Gastroesophageal sphincter (tissue), 4 donors: ENCODE measurements around the gene DLX3. TPM values are rescaled to one million over a fixed set of nuclear protein-coding genes. Genes with fewer than 3 reads are reported as not detected.

Source experiments
- ATAC-seq: fragments of 150-250 bp; one replicate; pipeline ENCODE4 v1.9.1; 2016; ENCODE audit warnings: mild to moderate bottlenecking, moderate library complexity
- H3K27ac ChIP-seq, 4 donors: fragments of 200-600 bp; sonication (generic) in 3 of 4; 1 replicate in 3 of 4; 2 replicates in 1 of 4; pipeline ENCODE4 v1.5.1; 2016 to 2019
- H3K27me3 ChIP-seq: fragments of 200-600 bp; sonication (generic); one replicate; pipeline ENCODE4 v1.5.1; 2019
- H3K36me3 ChIP-seq, 2 donors: fragments of 200-600 bp; sonication (generic); one replicate each; pipeline ENCODE4 v1.5.1; 2019; ENCODE audit warnings: control low read depth in 1 of 2
- H3K4me1 ChIP-seq, 3 donors: fragments of 200-600 bp; sonication (generic); 1 replicate in 2 of 3; 2 replicates in 1 of 3; pipeline ENCODE4 v1.5.1; 2016 to 2019; ENCODE audit warnings: control low read depth in 2 of 3
- H3K4me3 ChIP-seq, 2 donors: fragments of 200-600 bp; sonication (generic); one replicate each; pipeline ENCODE4 v1.5.1; 2019; ENCODE audit warnings: mild to moderate bottlenecking in 1 of 2, moderate library complexity in 1 of 2
- H3K9me3 ChIP-seq, 3 donors: fragments of 200-600 bp; sonication (generic); one replicate each; pipeline ENCODE4 v1.5.1; 2017 to 2019; ENCODE audit warnings: control low read depth in 2 of 3
- CTCF ChIP-seq, 4 experiments: fragments of 200-600 bp in 2 of 4; fragments of 450-650 bp in 2 of 4; sonication (generic) in 1 of 4; IDR thresholded peaks; one replicate each; pipeline ENCODE4 v1.5.1; 2017 to 2019; ENCODE audit warnings: antibody characterized with exemption in 4 of 4, mild to moderate bottlenecking in 2 of 4, moderate library complexity in 2 of 4
- EP300 ChIP-seq: sonication (generic); formaldehyde crosslinking; IDR thresholded peaks from one replicate; pipeline ENCODE4 v1.6.1; 2017; ENCODE audit warnings: antibody characterized with exemption, mild to moderate bottlenecking
- POLR2A ChIP-seq, 2 donors: fragments of 450-650 bp; IDR thresholded peaks; one replicate each; pipeline ENCODE4 v1.6.1; 2017; ENCODE audit warnings: antibody characterized with exemption in 2 of 2, mild to moderate bottlenecking in 2 of 2, moderate library complexity in 1 of 2
- POLR2AphosphoS5 ChIP-seq: sonication (generic); formaldehyde crosslinking; IDR thresholded peaks from one replicate; pipeline ENCODE4 v1.6.1; 2017; ENCODE audit warnings: antibody characterized with exemption
- WGBS, 2 donors: methylation state at CpG; one replicate each; pipeline ENCODE4 v1.1.5; 2018; ENCODE audit warnings: low coverage in 1 of 2; 5-methylcytosine and 5-hydroxymethylcytosine counted together
- total RNA-seq, 4 donors: library from RNA; depleted of rRNA; stranded (reverse); fragments of >200 nt; gene quantifications; one replicate each; pipeline ENCODE4 v1.1.0, GENCODE V29; 2016

DLX3 gene
- total RNA-seq, 4 donors from 2014 or later, result not detected

DNA sequence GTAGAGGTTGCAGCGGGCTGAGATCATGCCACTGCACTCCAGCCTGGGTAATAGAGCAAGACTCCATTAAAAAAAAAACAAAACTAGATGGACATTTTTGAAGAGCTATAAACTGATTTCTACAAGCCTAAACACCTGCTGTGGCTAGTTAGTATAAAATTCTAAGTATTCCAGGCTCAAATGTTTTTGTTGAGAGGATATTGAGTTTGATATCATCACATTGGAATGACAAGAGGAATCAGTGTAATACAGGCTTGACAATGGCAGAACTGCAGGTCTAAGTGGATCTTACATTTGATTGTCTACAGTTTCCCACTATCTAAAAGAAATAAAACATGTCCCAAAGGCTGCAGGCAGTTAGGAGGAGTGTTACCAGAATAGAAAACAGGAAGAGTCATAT is 23.9 kb upstream of the DLX3 start:
- TF ChIP-seq POLR2AphosphoS5 (no peak), POLR2A (IDR thresholded peaks at IDR 0.05) (no peak), CTCF (IDR thresholded peaks at IDR 0.05) (no peak), EP300 (no peak)
- no peaks in the 10 kb centered on the region for H3K36me3 ChIP-seq
- no peak overlapping the region for H3K27ac ChIP-seq
- no peaks in the 10 kb centered on the region for H3K4me1 ChIP-seq
- WGBS, 2 donors, result 75% methylated on average over 1 of the region's 1 CpG; no CpG with 5 or more reads in 1 of the 2 donors
- H3K27me3 ChIP-seq, result peaks cover 9% of the 10 kb centered on the region
- ATAC-seq, result no peak
- peaks cover 0 to 9% (median 0%) of the 10 kb centered on the region in 3 donors for H3K9me3 ChIP-seq
- H3K4me3 ChIP-seq, result no peak overlapping the region

GRCh38 chr17:50015146-50015545 is 20.1 kb upstream of the DLX3 start:
- WGBS, 2 donors, result 80 to 94% methylated on average over 2 of the region's 2 CpGs
- H3K4me1 ChIP-seq, result no peaks in the 10 kb centered on the region
- H3K4me3 ChIP-seq, result no peak overlapping the region
- no peak for TF ChIP-seq POLR2AphosphoS5
- no peak for TF ChIP-seq CTCF (IDR thresholded peaks at IDR 0.05)
- TF ChIP-seq POLR2A (IDR thresholded peaks at IDR 0.05), result no peak
- no peak for TF ChIP-seq EP300
- no peak overlapping the region for H3K27ac ChIP-seq
- peaks cover 0 to 28% (median 0%) of the 10 kb centered on the region in 3 donors for H3K9me3 ChIP-seq
- peaks cover 16% of the 10 kb centered on the region for H3K27me3 ChIP-seq
- no peak for ATAC-seq
- H3K36me3 ChIP-seq, result no peaks in the 10 kb centered on the region

DNA sequence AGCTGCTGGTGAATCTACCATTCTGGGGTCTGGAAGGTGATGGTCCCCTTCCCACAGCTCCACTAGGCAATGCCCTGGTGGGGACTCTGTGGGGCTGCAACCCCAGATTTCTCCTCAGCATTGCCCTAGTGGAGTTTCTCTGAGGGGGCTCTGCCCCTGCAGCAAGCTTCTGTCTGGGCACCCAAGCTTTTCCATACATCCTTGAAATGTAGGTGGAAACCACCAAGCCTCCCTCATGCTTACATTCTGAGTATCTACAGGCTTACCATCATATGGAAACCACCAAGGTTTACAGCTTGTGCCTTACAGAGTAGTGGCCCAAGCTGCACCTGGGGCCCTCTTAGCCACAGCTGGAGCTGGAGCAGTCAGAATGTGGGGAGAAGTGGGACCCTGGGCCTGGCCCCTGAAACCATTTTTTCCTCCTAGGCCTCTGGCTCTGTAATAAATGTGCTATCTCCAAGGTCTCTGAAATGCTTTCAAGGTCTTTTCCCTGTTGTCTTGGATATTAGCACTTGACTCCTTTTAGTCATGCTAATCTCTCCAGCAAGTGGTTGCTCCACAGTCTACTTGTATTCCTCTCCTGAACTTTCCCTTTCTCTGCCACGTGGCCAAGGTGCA is 19.6 kb upstream of the DLX3 start:
- H3K4me1 ChIP-seq, result no peaks in the 10 kb centered on the region
- WGBS, 2 donors, result 0 to 75% methylated on average over 1 of the region's 1 CpG
- H3K9me3 ChIP-seq, result peaks cover 0 to 33% (median 0%) of the 10 kb centered on the region in 3 donors
- no peak for ATAC-seq
- H3K36me3 ChIP-seq, result no peaks in the 10 kb centered on the region
- H3K27ac ChIP-seq, result no peak overlapping the region
- TF ChIP-seq CTCF (IDR thresholded peaks at IDR 0.05) (no peak), POLR2A (IDR thresholded peaks at IDR 0.05) (no peak), EP300 (no peak), POLR2AphosphoS5 (no peak)
- peaks cover 22% of the 10 kb centered on the region for H3K27me3 ChIP-seq
- no peak overlapping the region for H3K4me3 ChIP-seq

GRCh38 chr17:50013079-50013478 is 18.1 kb upstream of the DLX3 start:
- TF ChIP-seq POLR2AphosphoS5 (no peak), CTCF (IDR thresholded peaks at IDR 0.05) (no peak), POLR2A (IDR thresholded peaks at IDR 0.05) (no peak), EP300 (no peak)
- 80 to 91% methylated on average over 1 to 2 of the region's 2 CpGs for WGBS, 2 donors
- Histone ChIP-seq H3K36me3 (no peaks in the 10 kb centered on the region), H3K27me3 (peaks cover 22% of the 10 kb centered on the region), H3K4me1 (no peaks in the 10 kb centered on the region), H3K27ac (no peak overlapping the region), H3K9me3 (peaks cover 0 to 45% (median 0%) of the 10 kb centered on the region in 3 donors), H3K4me3 (no peak overlapping the region)
- ATAC-seq, result no peak

GRCh38 chr17:50009282-50009681 is 14.3 kb upstream of the DLX3 start:
- TF ChIP-seq POLR2AphosphoS5 (no peak), POLR2A (IDR thresholded peaks at IDR 0.05) (no peak), EP300 (no peak), CTCF (IDR thresholded peaks at IDR 0.05) (no peak)
- Histone ChIP-seq H3K9me3 (peaks cover 0 to 40% (median 0%) of the 10 kb centered on the region in 3 donors), H3K27ac (no peak overlapping the region), H3K27me3 (peaks cover 35% of the 10 kb centered on the region), H3K4me1 (no peaks in the 10 kb centered on the region), H3K4me3 (no peak overlapping the region), H3K36me3 (no peaks in the 10 kb centered on the region)
- ATAC-seq, result no peak
- WGBS, 2 donors, result 53 to 100% methylated on average over 1 to 2 of the region's 2 CpGs
